ENCODE results near the gene EIF5.

DNA sequence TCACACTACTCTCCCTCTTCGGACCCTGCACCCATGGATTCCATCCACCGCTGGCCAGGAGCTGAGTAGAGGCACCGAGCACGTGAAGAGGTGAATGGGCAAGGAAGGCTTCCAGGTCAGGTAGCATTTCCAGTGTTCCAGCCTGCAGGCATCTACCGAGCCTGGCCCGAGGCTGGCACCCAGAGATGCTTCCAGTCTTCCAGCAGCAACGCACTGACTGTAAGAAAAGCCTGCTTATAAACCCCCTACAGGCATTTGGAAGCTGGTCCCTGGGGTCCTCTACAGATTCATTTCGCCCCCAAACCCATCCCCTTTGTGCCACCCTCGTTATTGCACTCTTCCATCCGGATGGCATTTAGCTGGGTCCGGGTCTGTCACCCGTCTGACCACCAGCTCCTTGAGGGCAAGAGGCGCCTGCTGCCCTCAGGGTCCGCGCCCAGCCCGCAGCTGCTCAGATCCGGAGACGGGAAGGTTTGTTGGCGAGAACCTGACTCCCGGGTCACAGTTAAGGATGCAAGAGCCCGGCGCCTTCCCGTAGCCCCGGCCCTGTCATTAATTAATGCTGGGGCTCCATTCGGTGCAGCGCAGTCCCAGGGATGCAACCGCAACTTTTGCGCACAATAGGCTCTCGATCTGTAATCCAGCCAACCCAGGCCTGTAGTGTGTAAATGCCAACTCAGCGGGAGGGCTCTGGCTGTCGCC lies 50.6 kb downstream of the EIF5 start:
- TF ChIP-seq, protein P1, sequence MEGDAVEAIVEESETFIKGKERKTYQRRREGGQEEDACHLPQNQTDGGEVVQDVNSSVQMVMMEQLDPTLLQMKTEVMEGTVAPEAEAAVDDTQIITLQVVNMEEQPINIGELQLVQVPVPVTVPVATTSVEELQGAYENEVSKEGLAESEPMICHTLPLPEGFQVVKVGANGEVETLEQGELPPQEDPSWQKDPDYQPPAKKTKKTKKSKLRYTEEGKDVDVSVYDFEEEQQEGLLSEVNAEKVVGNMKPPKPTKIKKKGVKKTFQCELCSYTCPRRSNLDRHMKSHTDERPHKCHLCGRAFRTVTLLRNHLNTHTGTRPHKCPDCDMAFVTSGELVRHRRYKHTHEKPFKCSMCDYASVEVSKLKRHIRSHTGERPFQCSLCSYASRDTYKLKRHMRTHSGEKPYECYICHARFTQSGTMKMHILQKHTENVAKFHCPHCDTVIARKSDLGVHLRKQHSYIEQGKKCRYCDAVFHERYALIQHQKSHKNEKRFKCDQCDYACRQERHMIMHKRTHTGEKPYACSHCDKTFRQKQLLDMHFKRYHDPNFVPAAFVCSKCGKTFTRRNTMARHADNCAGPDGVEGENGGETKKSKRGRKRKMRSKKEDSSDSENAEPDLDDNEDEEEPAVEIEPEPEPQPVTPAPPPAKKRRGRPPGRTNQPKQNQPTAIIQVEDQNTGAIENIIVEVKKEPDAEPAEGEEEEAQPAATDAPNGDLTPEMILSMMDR (IDR thresholded peaks at IDR 0.05): no peak
- no peak for TF ChIP-seq EP300 (IDR thresholded peaks at IDR 0.05)
